Thyroid gland (tissue), 4 donors: ENCODE data around the gene STK24.

Experiments used
- POLR2A ChIP-seq, 2 donors: fragments of 450-650 bp; IDR thresholded peaks; one replicate each; pipeline ENCODE4 v1.6.1; 2017; ENCODE audit warnings: antibody characterized with exemption in 2 of 2, mild to moderate bottlenecking in 2 of 2, moderate library complexity in 1 of 2
- TF ChIP-seq, protein P1 (sequence below), 6 experiments: fragments of 200-600 bp in 3 of 6; fragments of 450-650 bp in 3 of 6; sonication (generic) in 3 of 6; IDR thresholded peaks; one replicate each; pipeline ENCODE4 v1.5.1; 2016 to 2019; ENCODE audit warnings: antibody characterized with exemption in 6 of 6, mild to moderate bottlenecking in 2 of 6, inconsistent platforms in 1 of 6, moderate library complexity in 1 of 6

- TF ChIP-seq, protein P1, sequence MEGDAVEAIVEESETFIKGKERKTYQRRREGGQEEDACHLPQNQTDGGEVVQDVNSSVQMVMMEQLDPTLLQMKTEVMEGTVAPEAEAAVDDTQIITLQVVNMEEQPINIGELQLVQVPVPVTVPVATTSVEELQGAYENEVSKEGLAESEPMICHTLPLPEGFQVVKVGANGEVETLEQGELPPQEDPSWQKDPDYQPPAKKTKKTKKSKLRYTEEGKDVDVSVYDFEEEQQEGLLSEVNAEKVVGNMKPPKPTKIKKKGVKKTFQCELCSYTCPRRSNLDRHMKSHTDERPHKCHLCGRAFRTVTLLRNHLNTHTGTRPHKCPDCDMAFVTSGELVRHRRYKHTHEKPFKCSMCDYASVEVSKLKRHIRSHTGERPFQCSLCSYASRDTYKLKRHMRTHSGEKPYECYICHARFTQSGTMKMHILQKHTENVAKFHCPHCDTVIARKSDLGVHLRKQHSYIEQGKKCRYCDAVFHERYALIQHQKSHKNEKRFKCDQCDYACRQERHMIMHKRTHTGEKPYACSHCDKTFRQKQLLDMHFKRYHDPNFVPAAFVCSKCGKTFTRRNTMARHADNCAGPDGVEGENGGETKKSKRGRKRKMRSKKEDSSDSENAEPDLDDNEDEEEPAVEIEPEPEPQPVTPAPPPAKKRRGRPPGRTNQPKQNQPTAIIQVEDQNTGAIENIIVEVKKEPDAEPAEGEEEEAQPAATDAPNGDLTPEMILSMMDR (IDR thresholded peaks at IDR 0.05): no peak
- no peak for TF ChIP-seq POLR2A (IDR thresholded peaks at IDR 0.05)
These were observed 62.6 kb downstream of the STK24 start for GRCh38 chr13:98514288-98514687.
